Measurements from ENCODE around the gene THBS4. TPM values are rescaled to one million over a fixed set of nuclear protein-coding genes. Genes with fewer than 3 reads are reported as not detected.
"Not testable (repeated sequence)": the region's sequence is repeated elsewhere in the genome, so short reads cannot be mapped to it uniquely, and the experiment has no call there.

The THBS4 gene
- total and polyA plus RNA-seq, 3 experiments from 2014 or later: 0.55 to 0.98 TPM; not detected in 1

- Mint-ChIP-seq H3K9me3 (no peaks in the 10 kb centered on the region), H3K27me3 (no peaks in the 10 kb centered on the region), H3K4me3 (no peak overlapping the region), H3K27ac (no peak overlapping the region), H3K4me1 (peaks cover 14 to 26% (median 22%) of the 10 kb centered on the region in 3 donors), H3K36me3 (no peaks in the 10 kb centered on the region)
- Histone ChIP-seq H3K4me3 (ENCODE audit: low read length) (no peak overlapping the region), H3K27me3 (ENCODE audit: insufficient read depth, low read length, poor library complexity, severe bottlenecking) (no peaks in the 10 kb centered on the region), H3K36me3 (ENCODE audit: insufficient read depth, low read length) (no peaks in the 10 kb centered on the region), H3K9me3 (ENCODE audit: low read length) (no peaks in the 10 kb centered on the region), H3K4me1 (ENCODE audit: insufficient read depth, low read length) (peaks cover 24% of the 10 kb centered on the region), H3K27ac (ENCODE audit: low read depth, low read length) (no peak overlapping the region)
- no peak for DNase-seq
- POLR2A ChIA-PET: interaction anchor here (1.0 to 1.2 kb wide), 2 partner anchors 166 to 217 kb away, joined by 3 to 4 read pairs; partner anchors contain the start of gene SERINC5
- CTCF ChIA-PET: interaction anchor here (0.9 to 9.9 kb wide), 12 partner anchors 9 to 216 kb away, joined by 3 to 181 read pairs (median 6); no protein-coding TSS in a partner anchor
Measured at GRCh38 chr5:80090884-80091166, 55.7 kb downstream of the THBS4 start.

GRCh38 chr5:80091792-80092192, 56.6 kb downstream of the THBS4 start:
- not testable (repeated sequence) for H3K36me3 ChIP-seq (ENCODE audit: insufficient read depth, low read length); H3K36me3 Mint-ChIP-seq; H3K9me3 Mint-ChIP-seq; H3K27ac ChIP-seq (ENCODE audit: low read depth, low read length); H3K9me3 ChIP-seq (ENCODE audit: low read length); H3K27me3 ChIP-seq (ENCODE audit: insufficient read depth, low read length, poor library complexity, severe bottlenecking); H3K4me3 ChIP-seq (ENCODE audit: low read length); H3K27me3 Mint-ChIP-seq
- peaks cover 24% of the 10 kb centered on the region for H3K4me1 ChIP-seq (ENCODE audit: insufficient read depth, low read length)
- Mint-ChIP-seq H3K4me3 (peak overlapping the region in 4 of 7 donors; percentile 18 to 49 (median 30)), H3K4me1 (peaks cover 14 to 26% (median 22%) of the 10 kb centered on the region in 3 donors), H3K27ac (peak overlapping the region in 1 of 8 donors; percentile 68)
- DNase-seq: peak in 3 of 5 donors; percentile 6 to 63 (median 51)
- POLR2A ChIA-PET: interaction anchor here (0.6 to 1.2 kb wide), 6 partner anchors 45 to 1196 kb away, joined by 3 to 4 read pairs (median 3); partner anchors contain the start of gene SERINC5
- CTCF ChIA-PET: interaction anchor here (0.6 to 9.9 kb wide), 41 partner anchors 8 to 548 kb away, joined by 3 to 181 read pairs (median 4); partner anchors contain the start of gene SERINC5

DNA sequence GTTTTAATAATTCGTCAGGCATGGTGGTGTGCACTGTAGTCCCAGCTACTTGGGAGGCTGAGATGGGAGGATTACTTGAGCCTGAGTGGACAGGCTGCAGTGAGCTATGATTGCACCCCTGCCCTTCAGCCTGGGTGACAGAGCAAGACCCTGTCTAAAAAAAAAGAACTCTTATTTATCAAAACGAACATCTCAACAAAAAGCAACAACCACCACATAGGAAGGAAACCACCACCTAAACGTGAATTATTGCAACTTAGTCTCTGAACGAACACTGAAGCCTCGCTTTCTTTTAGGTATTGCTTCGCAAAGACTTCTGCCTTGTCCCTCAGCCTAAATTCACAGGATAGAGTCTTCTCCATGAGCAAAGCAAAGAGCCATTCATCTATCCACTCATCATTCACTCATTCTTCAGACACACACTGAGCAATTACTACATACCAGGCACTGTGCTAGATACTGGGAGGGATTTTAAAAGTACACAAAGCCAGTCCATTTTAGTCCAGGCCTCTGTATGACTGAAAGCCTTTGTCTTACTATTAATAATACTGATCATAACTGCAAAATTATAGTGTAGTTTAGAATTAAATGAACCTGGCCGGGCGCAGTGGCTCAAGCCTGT, 57.4 kb downstream of the THBS4 start:
- Mint-ChIP-seq H3K4me1 (peaks cover 16 to 26% (median 22%) of the 10 kb centered on the region in 3 donors), H3K4me3 (peak overlapping the region in 6 of 7 donors; percentile 28 to 57 (median 50)), H3K27me3 (no peaks in the 10 kb centered on the region), H3K27ac (peak overlapping the region in 6 of 8 donors; percentile 43 to 83 (median 70)), H3K36me3 (peaks cover 0 to 2% (median 1%) of the 10 kb centered on the region in 3 donors), H3K9me3 (no peaks in the 10 kb centered on the region)
- peak overlapping the region; percentile 44 for H3K4me3 ChIP-seq (ENCODE audit: low read length)
- ChIA-PET POLR2A (interaction anchor here (0.6 to 1.1 kb wide), 3 partner anchors 44 to 1195 kb away, joined by 3 read pairs; no protein-coding TSS in a partner anchor), CTCF (interaction anchor here (0.6 to 9.9 kb wide), 34 partner anchors 8 to 549 kb away, joined by 3 to 181 read pairs (median 4); partner anchors contain the start of gene SERINC5)
- no peak overlapping the region for H3K27ac ChIP-seq (ENCODE audit: low read depth, low read length)
- no peaks in the 10 kb centered on the region for H3K36me3 ChIP-seq (ENCODE audit: insufficient read depth, low read length)
- no peaks in the 10 kb centered on the region for H3K9me3 ChIP-seq (ENCODE audit: low read length)
- no peak for DNase-seq
- no peaks in the 10 kb centered on the region for H3K27me3 ChIP-seq (ENCODE audit: insufficient read depth, low read length, poor library complexity, severe bottlenecking)
- H3K4me1 ChIP-seq (ENCODE audit: insufficient read depth, low read length): peaks cover 24% of the 10 kb centered on the region

- Histone ChIP-seq H3K27me3 (ENCODE audit: insufficient read depth, low read length, poor library complexity, severe bottlenecking) (no peaks in the 10 kb centered on the region), H3K4me3 (ENCODE audit: low read length) (no peak overlapping the region), H3K9me3 (ENCODE audit: low read length) (no peaks in the 10 kb centered on the region), H3K36me3 (ENCODE audit: insufficient read depth, low read length) (no peaks in the 10 kb centered on the region), H3K27ac (ENCODE audit: low read depth, low read length) (no peak overlapping the region), H3K4me1 (ENCODE audit: insufficient read depth, low read length) (peaks cover 24% of the 10 kb centered on the region)
- CTCF ChIA-PET: interaction anchor here (9.9 kb wide), 1 partner anchor 213 kb away, joined by 181 read pairs; no protein-coding TSS in a partner anchor
- H3K27me3 Mint-ChIP-seq: no peaks in the 10 kb centered on the region
- no peak overlapping the region for H3K4me3 Mint-ChIP-seq
- no peak for DNase-seq
- peaks cover 16 to 26% (median 22%) of the 10 kb centered on the region in 3 donors for H3K4me1 Mint-ChIP-seq
- POLR2A ChIA-PET: no interaction called here
- H3K27ac Mint-ChIP-seq: peak overlapping the region in 1 of 8 donors; percentile 7
- no peaks in the 10 kb centered on the region for H3K9me3 Mint-ChIP-seq
- peaks cover 0 to 2% (median 1%) of the 10 kb centered on the region in 3 donors for H3K36me3 Mint-ChIP-seq
Measured at GRCh38 chr5:80093796-80094195, 58.6 kb downstream of the THBS4 start.

DNA sequence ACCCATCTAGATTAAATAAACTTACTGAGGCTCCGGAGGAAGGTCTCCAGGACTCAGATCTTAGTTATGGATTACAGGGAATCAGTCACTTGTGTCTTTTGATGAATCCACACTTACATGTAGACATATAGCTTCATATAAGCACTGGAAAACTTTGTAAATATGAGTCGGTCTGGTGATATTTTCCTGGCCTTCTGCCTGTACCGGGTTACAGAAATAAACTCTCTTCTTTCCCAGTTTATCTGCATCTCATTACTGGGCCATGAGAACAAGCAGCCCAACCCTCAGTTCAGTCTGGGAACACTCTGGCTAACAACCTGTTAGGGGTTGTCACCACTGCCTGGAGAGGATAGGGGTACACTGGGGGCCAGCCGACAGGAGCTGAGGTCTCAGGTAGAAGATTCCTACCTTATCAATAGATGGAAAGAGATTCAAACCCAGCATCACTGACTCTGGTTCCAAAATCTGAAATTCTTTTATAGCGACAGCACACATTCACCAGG, 59.1 kb downstream of the THBS4 start:
- no peak overlapping the region for H3K27ac ChIP-seq (ENCODE audit: low read depth, low read length)
- no peak for DNase-seq
- ChIA-PET POLR2A (interaction anchor here (0.6 kb wide), 1 partner anchor 144 kb away, joined by 3 read pairs; no protein-coding TSS in a partner anchor), CTCF (interaction anchor here (1.2 to 9.9 kb wide), 2 partner anchors 10 to 213 kb away, joined by 3 to 181 read pairs; no protein-coding TSS in a partner anchor)
- H3K4me3 ChIP-seq (ENCODE audit: low read length): no peak overlapping the region
- peak overlapping the region in 1 of 8 donors; percentile 7 for H3K27ac Mint-ChIP-seq
- no peaks in the 10 kb centered on the region for H3K9me3 Mint-ChIP-seq
- H3K4me3 Mint-ChIP-seq: no peak overlapping the region
- H3K4me1 Mint-ChIP-seq: peaks cover 16 to 26% (median 22%) of the 10 kb centered on the region in 3 donors
- H3K4me1 ChIP-seq (ENCODE audit: insufficient read depth, low read length): peaks cover 24% of the 10 kb centered on the region
- no peaks in the 10 kb centered on the region for H3K36me3 ChIP-seq (ENCODE audit: insufficient read depth, low read length)
- H3K9me3 ChIP-seq (ENCODE audit: low read length): no peaks in the 10 kb centered on the region
- no peaks in the 10 kb centered on the region for H3K27me3 Mint-ChIP-seq
- no peaks in the 10 kb centered on the region for H3K27me3 ChIP-seq (ENCODE audit: insufficient read depth, low read length, poor library complexity, severe bottlenecking)
- H3K36me3 Mint-ChIP-seq: peaks cover 0 to 2% (median 1%) of the 10 kb centered on the region in 3 donors

- no peaks in the 10 kb centered on the region for H3K9me3 ChIP-seq (ENCODE audit: low read length)
- no peak for DNase-seq
- peak overlapping the region in 1 of 8 donors; percentile 54 for H3K27ac Mint-ChIP-seq
- H3K4me3 ChIP-seq (ENCODE audit: low read length): no peak overlapping the region
- H3K4me3 Mint-ChIP-seq: no peak overlapping the region
- H3K4me1 Mint-ChIP-seq: peaks cover 9 to 16% (median 13%) of the 10 kb centered on the region in 3 donors
- H3K36me3 ChIP-seq (ENCODE audit: insufficient read depth, low read length): no peaks in the 10 kb centered on the region
- peaks cover 0 to 2% (median 1%) of the 10 kb centered on the region in 3 donors for H3K36me3 Mint-ChIP-seq
- H3K4me1 ChIP-seq (ENCODE audit: insufficient read depth, low read length): peaks cover 16% of the 10 kb centered on the region
- no peak overlapping the region for H3K27ac ChIP-seq (ENCODE audit: low read depth, low read length)
- POLR2A ChIA-PET: no interaction called here
- H3K27me3 ChIP-seq (ENCODE audit: insufficient read depth, low read length, poor library complexity, severe bottlenecking): no peaks in the 10 kb centered on the region
- CTCF ChIA-PET: interaction anchor here (1.8 to 9.9 kb wide), 2 partner anchors 14 to 210 kb away, joined by 9 to 181 read pairs; no protein-coding TSS in a partner anchor
- no peaks in the 10 kb centered on the region for H3K27me3 Mint-ChIP-seq
- H3K9me3 Mint-ChIP-seq: no peaks in the 10 kb centered on the region
Measured at GRCh38 chr5:80097451-80097850, 62.3 kb downstream of the THBS4 start.

GRCh38 chr5:80101993-80102392, 66.8 kb downstream of the THBS4 start:
- no peaks in the 10 kb centered on the region for H3K9me3 Mint-ChIP-seq
- H3K36me3 ChIP-seq (ENCODE audit: insufficient read depth, low read length): no peaks in the 10 kb centered on the region
- H3K4me3 ChIP-seq (ENCODE audit: low read length): no peak overlapping the region
- no peaks in the 10 kb centered on the region for H3K9me3 ChIP-seq (ENCODE audit: low read length)
- no peak overlapping the region for H3K27ac Mint-ChIP-seq
- peaks cover 4 to 17% (median 8%) of the 10 kb centered on the region in 3 donors for H3K4me1 Mint-ChIP-seq
- H3K36me3 Mint-ChIP-seq: peaks cover 0 to 2% (median 2%) of the 10 kb centered on the region in 3 donors
- H3K4me3 Mint-ChIP-seq: no peak overlapping the region
- DNase-seq: no peak
- no peaks in the 10 kb centered on the region for H3K27me3 ChIP-seq (ENCODE audit: insufficient read depth, low read length, poor library complexity, severe bottlenecking)
- no peaks in the 10 kb centered on the region for H3K4me1 ChIP-seq (ENCODE audit: insufficient read depth, low read length)
- CTCF ChIA-PET: interaction anchor here (1.1 to 2.0 kb wide), 3 partner anchors 10 to 205 kb away, joined by 3 to 5 read pairs (median 5); no protein-coding TSS in a partner anchor
- no peak overlapping the region for H3K27ac ChIP-seq (ENCODE audit: low read depth, low read length)
- POLR2A ChIA-PET: interaction anchor here (1.1 kb wide), 1 partner anchor 175 kb away, joined by 3 read pairs; no protein-coding TSS in a partner anchor
- no peaks in the 10 kb centered on the region for H3K27me3 Mint-ChIP-seq

Measured in CD8-positive, alpha-beta memory T cell (primary cell).